ENCODE data around the gene USP35. TPM values are rescaled to one million over a fixed set of nuclear protein-coding genes. Genes with fewer than 3 reads are reported as not detected.

USP35 gene
- total RNA-seq, 1 donor from 2014 or later, result 6.6 TPM

DNA sequence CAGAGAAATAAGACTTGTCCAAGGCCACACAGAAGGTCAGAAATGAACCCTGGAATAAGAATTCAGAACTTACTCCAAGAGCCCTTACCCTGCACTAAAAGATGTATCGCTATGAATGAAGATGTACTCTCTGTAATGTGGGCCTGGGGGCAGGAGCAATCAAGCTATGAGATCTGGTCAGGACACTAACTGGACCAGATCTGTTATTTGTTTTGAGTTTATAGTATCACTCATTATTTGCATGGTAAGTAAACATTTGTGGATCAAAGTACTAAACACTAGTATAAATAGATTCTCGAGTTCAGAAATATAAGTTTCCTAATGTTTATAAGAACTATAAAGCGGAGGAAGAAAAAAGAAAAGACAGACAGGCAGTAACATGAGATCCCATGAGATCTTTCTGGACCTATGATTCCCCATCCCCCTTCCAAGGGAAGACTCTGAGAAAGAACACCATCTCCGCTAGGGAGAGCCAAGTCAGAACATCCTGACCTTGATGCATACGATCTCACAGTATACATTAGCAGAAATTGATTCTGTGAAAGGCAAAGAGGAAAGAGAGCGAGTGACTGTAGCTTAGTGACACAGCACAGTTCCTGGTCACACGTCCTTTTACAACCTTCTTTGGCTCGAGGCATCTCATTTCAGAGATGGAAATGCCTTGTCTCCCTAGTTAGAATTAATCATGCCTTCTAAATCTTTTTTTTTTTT, 71.2 kb downstream of the USP35 start:
- Histone ChIP-seq H3K4me3 (ENCODE audit: low read depth, low read length) (no peak overlapping the region), H3K27me3 (ENCODE audit: control insufficient read depth, insufficient read depth, low read length) (no peaks in the 10 kb centered on the region), H3K36me3 (ENCODE audit: control insufficient read depth, insufficient read depth, low read length) (no peaks in the 10 kb centered on the region)
- TF ChIP-seq, protein P1, sequence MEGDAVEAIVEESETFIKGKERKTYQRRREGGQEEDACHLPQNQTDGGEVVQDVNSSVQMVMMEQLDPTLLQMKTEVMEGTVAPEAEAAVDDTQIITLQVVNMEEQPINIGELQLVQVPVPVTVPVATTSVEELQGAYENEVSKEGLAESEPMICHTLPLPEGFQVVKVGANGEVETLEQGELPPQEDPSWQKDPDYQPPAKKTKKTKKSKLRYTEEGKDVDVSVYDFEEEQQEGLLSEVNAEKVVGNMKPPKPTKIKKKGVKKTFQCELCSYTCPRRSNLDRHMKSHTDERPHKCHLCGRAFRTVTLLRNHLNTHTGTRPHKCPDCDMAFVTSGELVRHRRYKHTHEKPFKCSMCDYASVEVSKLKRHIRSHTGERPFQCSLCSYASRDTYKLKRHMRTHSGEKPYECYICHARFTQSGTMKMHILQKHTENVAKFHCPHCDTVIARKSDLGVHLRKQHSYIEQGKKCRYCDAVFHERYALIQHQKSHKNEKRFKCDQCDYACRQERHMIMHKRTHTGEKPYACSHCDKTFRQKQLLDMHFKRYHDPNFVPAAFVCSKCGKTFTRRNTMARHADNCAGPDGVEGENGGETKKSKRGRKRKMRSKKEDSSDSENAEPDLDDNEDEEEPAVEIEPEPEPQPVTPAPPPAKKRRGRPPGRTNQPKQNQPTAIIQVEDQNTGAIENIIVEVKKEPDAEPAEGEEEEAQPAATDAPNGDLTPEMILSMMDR (IDR thresholded peaks at IDR 0.05; ENCODE audit: insufficient read depth, low read length, poor library complexity, severe bottlenecking), result no peak
- DNase-seq (ENCODE audit: low read depth), result no peak

DNA sequence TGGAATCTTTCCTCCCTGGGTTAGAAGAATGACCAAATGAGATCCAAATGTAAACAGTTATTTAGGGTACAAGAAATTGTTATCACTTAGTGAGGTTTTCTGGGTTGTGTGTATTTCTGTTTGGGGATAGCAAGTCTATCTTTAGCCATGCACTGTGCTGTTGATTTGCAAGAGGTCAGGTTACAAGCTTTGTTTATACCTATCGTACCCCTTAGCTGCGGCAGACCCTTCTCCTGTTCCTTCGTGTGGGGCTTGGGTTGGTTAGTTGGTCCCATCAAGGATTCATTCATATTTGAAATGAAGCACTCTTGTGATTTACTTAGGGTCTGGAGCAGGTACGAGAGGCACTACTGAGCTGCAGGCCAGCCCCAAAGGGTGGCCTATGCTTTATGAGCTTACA, 72.6 kb downstream of the USP35 start:
- no peak for DNase-seq (ENCODE audit: low read depth)
- Histone ChIP-seq H3K27me3 (ENCODE audit: control insufficient read depth, insufficient read depth, low read length) (no peaks in the 10 kb centered on the region), H3K36me3 (ENCODE audit: control insufficient read depth, insufficient read depth, low read length) (no peaks in the 10 kb centered on the region), H3K4me3 (ENCODE audit: low read depth, low read length) (no peak overlapping the region)
- TF ChIP-seq, protein P1 (IDR thresholded peaks at IDR 0.05; ENCODE audit: insufficient read depth, low read length, poor library complexity, severe bottlenecking), result no peak

DNA sequence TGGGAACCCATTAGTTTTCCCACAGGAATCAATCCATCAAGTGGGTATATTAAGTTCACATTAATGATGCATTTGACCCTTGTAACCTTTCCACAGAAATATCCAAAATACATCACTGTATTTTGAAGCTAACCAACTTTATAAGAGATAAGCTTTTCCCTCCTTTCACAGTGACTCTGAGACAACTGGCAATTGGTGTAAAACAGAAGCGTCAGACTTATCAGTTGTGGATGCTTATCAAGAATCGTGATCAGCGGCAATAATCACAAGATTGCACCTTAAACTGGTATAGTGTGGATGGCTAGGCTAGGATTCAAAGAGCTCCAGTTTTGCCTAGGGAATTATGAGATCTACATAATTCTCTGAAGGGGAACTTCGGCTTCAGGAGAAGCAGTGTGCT, 73.1 kb downstream of the USP35 start:
- H3K27me3 ChIP-seq (ENCODE audit: control insufficient read depth, insufficient read depth, low read length), result no peaks in the 10 kb centered on the region
- no peaks in the 10 kb centered on the region for H3K36me3 ChIP-seq (ENCODE audit: control insufficient read depth, insufficient read depth, low read length)
- no peak for DNase-seq (ENCODE audit: low read depth)
- no peak overlapping the region for H3K4me3 ChIP-seq (ENCODE audit: low read depth, low read length)
- TF ChIP-seq, protein P1 (IDR thresholded peaks at IDR 0.05; ENCODE audit: insufficient read depth, low read length, poor library complexity, severe bottlenecking), result no peak

DNA sequence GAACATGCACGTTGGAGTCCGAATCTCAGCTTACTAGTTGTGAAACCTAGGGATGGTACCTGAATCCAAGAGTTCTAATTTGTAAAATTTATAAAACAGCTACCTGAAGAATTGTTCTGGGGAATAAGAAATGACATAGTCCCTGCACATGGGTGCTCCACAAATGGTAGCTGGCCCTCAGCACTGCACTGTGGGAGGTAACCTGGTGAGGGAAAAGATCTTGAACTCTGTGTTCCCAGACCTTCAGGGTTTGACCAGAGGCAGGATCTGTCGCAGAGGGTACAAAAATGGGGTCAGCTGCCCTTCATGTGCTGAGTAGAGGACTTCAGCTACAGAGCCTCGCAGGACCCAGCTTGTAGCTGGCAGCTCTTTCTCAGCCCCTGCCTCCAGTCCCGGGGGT, 73.5 kb downstream of the USP35 start:
- H3K4me3 ChIP-seq (ENCODE audit: low read depth, low read length), result no peak overlapping the region
- no peaks in the 10 kb centered on the region for H3K36me3 ChIP-seq (ENCODE audit: control insufficient read depth, insufficient read depth, low read length)
- no peaks in the 10 kb centered on the region for H3K27me3 ChIP-seq (ENCODE audit: control insufficient read depth, insufficient read depth, low read length)
- DNase-seq (ENCODE audit: low read depth), result no peak
- TF ChIP-seq, protein P1 (IDR thresholded peaks at IDR 0.05; ENCODE audit: insufficient read depth, low read length, poor library complexity, severe bottlenecking), result no peak

DNA sequence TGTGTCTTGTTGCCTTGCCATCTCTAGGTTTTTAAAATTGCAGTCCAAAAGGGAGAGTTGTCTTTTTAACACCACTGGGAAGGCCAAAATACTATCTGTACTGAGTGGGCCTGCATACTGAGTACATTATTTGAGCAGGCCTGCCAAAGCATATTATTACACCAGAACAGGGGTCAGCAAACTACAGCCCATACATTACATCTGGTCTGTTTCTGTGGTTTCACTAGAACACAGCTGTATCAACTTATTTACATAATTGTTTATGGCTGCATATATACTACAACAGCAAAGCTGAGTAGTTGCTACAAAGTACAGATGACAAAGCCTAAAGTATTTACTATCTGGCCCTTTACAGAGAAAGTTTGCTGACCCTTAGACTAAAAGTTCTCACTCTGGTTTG, 74.0 kb downstream of the USP35 start:
- TF ChIP-seq, protein P1 (IDR thresholded peaks at IDR 0.05; ENCODE audit: insufficient read depth, low read length, poor library complexity, severe bottlenecking), result no peak
- no peaks in the 10 kb centered on the region for H3K27me3 ChIP-seq (ENCODE audit: control insufficient read depth, insufficient read depth, low read length)

More for the DNA sequence above, 74.0 kb downstream of the USP35 start:
- Histone ChIP-seq H3K36me3 (ENCODE audit: control insufficient read depth, insufficient read depth, low read length) (no peaks in the 10 kb centered on the region), H3K4me3 (ENCODE audit: low read depth, low read length) (no peak overlapping the region)
- no peak for DNase-seq (ENCODE audit: low read depth)

Other genes starting within 250 kb of the USP35 start
- 22.8 and 32.5 TPM in 2 replicates for gene INTS4, start 194.3 kb upstream of the USP35 start, total RNA-seq
- 6.2 and 6.7 TPM in 2 replicates for gene KCTD14, start 165.6 kb upstream of the USP35 start, total RNA-seq
- gene THRSP, start 125.1 kb upstream of the USP35 start, total RNA-seq, result not detected in 2 replicates
- 98.5 and 155 TPM in 2 replicates for gene NDUFC2, start 109.1 kb upstream of the USP35 start, total RNA-seq
- gene ALG8, start 49.3 kb upstream of the USP35 start, total RNA-seq, result 18.2 and 31.5 TPM in 2 replicates
- 9.7 and 17.6 TPM in 2 replicates for gene KCTD21, start 293 bp upstream of the USP35 start, total RNA-seq
- 13.1 and 19.8 TPM in 2 replicates for gene GAB2, start 228.9 kb downstream of the USP35 start, total RNA-seq

All from kidney epithelial cell (primary cell).